Measurements from ENCODE around the gene RC3H1. TPM values are rescaled to one million over a fixed set of nuclear protein-coding genes. Genes with fewer than 3 reads are reported as not detected.

RC3H1 gene
- total and polyA plus RNA-seq, 9 of the 15 experiments (the other 6 are each of a cell fraction or from before 2014, with no cell fraction given), result 2.4 to 31.7 (median 12.4) TPM

DNA sequence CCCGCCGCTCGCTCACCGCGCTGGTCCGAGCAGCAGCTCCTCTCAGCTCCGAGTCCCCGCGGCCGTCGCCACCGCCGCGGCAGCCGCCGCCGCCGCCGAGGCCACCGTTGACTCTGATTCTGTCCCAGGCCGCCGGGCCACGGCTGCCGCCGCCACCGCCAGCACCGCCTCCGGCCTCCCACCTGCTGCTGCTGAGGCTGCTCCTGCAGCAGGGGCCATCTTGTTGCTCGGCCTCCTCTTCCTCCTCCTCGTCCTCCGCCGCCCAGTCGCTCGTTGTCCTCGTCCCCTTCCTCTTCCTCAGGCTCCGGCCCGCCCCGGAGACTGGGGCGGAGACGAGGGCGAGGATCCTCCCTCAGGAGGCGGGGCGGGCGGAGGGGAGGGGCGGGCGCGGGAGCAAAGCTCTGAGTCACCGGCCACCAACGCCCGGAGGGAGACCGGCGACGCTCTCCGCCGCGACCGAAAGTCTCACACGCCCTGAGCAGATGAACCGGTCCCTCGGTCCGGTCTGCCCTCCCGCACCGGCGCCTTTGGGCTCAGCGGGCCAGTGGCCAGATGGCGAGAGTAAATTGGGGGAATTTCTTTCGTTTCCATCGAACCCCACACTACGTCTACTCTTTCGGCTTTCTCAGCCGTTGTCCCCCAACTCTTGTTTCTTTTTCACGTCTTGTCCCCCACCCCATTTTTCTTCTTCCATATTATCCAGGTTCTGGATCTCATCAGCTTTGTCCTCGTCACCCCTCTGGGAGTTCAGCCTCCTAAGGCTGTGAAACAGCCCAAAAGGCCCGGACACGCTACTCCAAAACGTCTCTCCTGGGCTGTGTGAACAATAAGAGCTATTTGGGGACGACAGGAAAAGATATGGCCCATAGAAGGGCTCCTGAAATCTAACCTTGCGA lies at the start of gene RC3H1 (continued):
- TF ChIP-seq, protein P1, sequence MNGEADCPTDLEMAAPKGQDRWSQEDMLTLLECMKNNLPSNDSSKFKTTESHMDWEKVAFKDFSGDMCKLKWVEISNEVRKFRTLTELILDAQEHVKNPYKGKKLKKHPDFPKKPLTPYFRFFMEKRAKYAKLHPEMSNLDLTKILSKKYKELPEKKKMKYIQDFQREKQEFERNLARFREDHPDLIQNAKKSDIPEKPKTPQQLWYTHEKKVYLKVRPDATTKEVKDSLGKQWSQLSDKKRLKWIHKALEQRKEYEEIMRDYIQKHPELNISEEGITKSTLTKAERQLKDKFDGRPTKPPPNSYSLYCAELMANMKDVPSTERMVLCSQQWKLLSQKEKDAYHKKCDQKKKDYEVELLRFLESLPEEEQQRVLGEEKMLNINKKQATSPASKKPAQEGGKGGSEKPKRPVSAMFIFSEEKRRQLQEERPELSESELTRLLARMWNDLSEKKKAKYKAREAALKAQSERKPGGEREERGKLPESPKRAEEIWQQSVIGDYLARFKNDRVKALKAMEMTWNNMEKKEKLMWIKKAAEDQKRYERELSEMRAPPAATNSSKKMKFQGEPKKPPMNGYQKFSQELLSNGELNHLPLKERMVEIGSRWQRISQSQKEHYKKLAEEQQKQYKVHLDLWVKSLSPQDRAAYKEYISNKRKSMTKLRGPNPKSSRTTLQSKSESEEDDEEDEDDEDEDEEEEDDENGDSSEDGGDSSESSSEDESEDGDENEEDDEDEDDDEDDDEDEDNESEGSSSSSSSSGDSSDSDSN (IDR thresholded peaks at IDR 0.05; ENCODE audit: borderline replicate concordance in 1 of 2, low read depth in 2 of 2, low read length in 2 of 2), result peak; percentile 71 to 94; a peak in 3 of 4 replicates
- TF ChIP-seq TARDBP (IDR thresholded peaks at IDR 0.05) (0 out of 2 replicates have a peak, but pooled peaks have one; percentile 24), ZNF507 (tag; conservative IDR thresholded peaks at IDR 0.05) (no peak), FIP1L1 (IDR thresholded peaks at IDR 0.05; ENCODE audit: low read depth, low read length, poor library complexity, severe bottlenecking) (peak; percentile 69), TGIF2 (CRISPR knock-in tag; IDR thresholded peaks at IDR 0.05) (no peak), TSC22D4 (tag; IDR thresholded peaks at IDR 0.05) (no peak), BCL6 (CRISPR knock-in tag; IDR thresholded peaks at IDR 0.05) (no peak), ZEB2 (IDR thresholded peaks at IDR 0.05) (no peak), TFAM (CRISPR knock-in tag; conservative IDR thresholded peaks at IDR 0.05) (no peak), ZNF311 (CRISPR knock-in tag; IDR thresholded peaks at IDR 0.05) (no peak), FOS (IDR thresholded peaks at IDR 0.05; ENCODE audit: extremely low read depth, insufficient read length) (peak; percentile 17), GTF2F1 (IDR thresholded peaks at IDR 0.05; ENCODE audit: low read depth, low read length) (no peak), ZBED1 (IDR thresholded peaks at IDR 0.05) (0 out of 2 replicates have a peak, but pooled peaks have one; percentile 24)
- TF ChIP-seq, protein P2, sequence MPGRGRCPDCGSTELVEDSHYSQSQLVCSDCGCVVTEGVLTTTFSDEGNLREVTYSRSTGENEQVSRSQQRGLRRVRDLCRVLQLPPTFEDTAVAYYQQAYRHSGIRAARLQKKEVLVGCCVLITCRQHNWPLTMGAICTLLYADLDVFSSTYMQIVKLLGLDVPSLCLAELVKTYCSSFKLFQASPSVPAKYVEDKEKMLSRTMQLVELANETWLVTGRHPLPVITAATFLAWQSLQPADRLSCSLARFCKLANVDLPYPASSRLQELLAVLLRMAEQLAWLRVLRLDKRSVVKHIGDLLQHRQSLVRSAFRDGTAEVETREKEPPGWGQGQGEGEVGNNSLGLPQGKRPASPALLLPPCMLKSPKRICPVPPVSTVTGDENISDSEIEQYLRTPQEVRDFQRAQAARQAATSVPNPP (IDR thresholded peaks at IDR 0.05; ENCODE audit: borderline replicate concordance, insufficient read depth, insufficient read length), result no peak
- TF ChIP-seq, protein P3, sequence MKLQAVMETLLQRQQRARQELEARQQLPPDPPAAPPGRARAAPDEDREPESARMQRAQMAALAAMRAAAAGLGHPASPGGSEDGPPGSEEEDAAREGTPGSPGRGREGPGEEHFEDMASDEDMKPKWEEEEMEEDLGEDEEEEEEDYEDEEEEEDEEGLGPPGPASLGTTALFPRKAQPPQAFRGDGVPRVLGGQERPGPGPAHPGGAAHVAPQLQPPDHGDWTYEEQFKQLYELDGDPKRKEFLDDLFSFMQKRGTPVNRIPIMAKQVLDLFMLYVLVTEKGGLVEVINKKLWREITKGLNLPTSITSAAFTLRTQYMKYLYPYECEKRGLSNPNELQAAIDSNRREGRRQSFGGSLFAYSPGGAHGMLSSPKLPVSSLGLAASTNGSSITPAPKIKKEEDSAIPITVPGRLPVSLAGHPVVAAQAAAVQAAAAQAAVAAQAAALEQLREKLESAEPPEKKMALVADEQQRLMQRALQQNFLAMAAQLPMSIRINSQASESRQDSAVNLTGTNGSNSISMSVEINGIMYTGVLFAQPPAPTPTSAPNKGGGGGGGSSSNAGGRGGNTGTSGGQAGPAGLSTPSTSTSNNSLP (IDR thresholded peaks at IDR 0.05; ENCODE audit: borderline replicate concordance, low read depth, low read length), result no peak
- TF ChIP-seq, protein P4, sequence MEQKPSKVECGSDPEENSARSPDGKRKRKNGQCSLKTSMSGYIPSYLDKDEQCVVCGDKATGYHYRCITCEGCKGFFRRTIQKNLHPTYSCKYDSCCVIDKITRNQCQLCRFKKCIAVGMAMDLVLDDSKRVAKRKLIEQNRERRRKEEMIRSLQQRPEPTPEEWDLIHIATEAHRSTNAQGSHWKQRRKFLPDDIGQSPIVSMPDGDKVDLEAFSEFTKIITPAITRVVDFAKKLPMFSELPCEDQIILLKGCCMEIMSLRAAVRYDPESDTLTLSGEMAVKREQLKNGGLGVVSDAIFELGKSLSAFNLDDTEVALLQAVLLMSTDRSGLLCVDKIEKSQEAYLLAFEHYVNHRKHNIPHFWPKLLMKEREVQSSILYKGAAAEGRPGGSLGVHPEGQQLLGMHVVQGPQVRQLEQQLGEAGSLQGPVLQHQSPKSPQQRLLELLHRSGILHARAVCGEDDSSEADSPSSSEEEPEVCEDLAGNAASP (IDR thresholded peaks at IDR 0.05), result no peak
- TF ChIP-seq, protein P5, sequence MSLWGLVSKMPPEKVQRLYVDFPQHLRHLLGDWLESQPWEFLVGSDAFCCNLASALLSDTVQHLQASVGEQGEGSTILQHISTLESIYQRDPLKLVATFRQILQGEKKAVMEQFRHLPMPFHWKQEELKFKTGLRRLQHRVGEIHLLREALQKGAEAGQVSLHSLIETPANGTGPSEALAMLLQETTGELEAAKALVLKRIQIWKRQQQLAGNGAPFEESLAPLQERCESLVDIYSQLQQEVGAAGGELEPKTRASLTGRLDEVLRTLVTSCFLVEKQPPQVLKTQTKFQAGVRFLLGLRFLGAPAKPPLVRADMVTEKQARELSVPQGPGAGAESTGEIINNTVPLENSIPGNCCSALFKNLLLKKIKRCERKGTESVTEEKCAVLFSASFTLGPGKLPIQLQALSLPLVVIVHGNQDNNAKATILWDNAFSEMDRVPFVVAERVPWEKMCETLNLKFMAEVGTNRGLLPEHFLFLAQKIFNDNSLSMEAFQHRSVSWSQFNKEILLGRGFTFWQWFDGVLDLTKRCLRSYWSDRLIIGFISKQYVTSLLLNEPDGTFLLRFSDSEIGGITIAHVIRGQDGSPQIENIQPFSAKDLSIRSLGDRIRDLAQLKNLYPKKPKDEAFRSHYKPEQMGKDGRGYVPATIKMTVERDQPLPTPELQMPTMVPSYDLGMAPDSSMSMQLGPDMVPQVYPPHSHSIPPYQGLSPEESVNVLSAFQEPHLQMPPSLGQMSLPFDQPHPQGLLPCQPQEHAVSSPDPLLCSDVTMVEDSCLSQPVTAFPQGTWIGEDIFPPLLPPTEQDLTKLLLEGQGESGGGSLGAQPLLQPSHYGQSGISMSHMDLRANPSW (CRISPR knock-in tag; IDR thresholded peaks at IDR 0.05), result no peak; the same call in 1 of the 2 replicates

Data from K562 (cell line).